Activated naive CD8-positive, alpha-beta T cell treated with anti-CD3 and anti-CD28 coated beads, Interleukin-2, amount 10 ng/mL, durations not matched to agents 7 days and 5 days (primary cell): Measurements from ENCODE around the gene DUSP28. TPM values are rescaled to one million over a fixed set of nuclear protein-coding genes. Genes with fewer than 3 reads are reported as not detected.
A peak's percentile ranks its signal among the peaks of the same experiment; 100 is the strongest.

Source experiments
- ATAC-seq: fragments of 150-1000 bp; cut with Tn5 transposase; one replicate; pipeline ENCODE4 v1.10.0; 2021; ENCODE audit warnings: low read depth, moderate library complexity
- POLR2A ChIA-PET: fragments of 350-600 bp; sonication (Branson Sonifier 250); formaldehyde crosslinking; loops from one replicate; lab custom pipeline; 2021; ENCODE audit warnings: antibody characterized with exemption; lab: Charles Lee
- DNase-seq: peaks from one replicate; pipeline ENCODE4 v3.0.0; 2021
- H3K27ac Mint-ChIP-seq: one replicate; pipeline ENCODE4 v1.8.0; 2022; ENCODE audit warnings: mild to moderate bottlenecking, mixed read lengths
- H3K27me3 Mint-ChIP-seq: one replicate; pipeline ENCODE4 v1.8.0; 2022; ENCODE audit warnings: mild to moderate bottlenecking, moderate library complexity, mixed read lengths
- H3K36me3 Mint-ChIP-seq: one replicate; pipeline ENCODE4 v1.8.0; 2021; ENCODE audit warnings: mild to moderate bottlenecking, mixed read lengths
- H3K4me1 Mint-ChIP-seq: one replicate; pipeline ENCODE4 v1.8.0; 2021; ENCODE audit warnings: mixed read lengths
- H3K4me3 Mint-ChIP-seq: one replicate; pipeline ENCODE4 v1.8.0; 2022; ENCODE audit warnings: mild to moderate bottlenecking, moderate library complexity, mixed read lengths
- H3K9me3 Mint-ChIP-seq: one replicate; pipeline ENCODE4 v1.8.0; 2021; ENCODE audit warnings: mixed read lengths
- total RNA-seq, 2 experiments: library from RNA; stranded (reverse); gene quantifications; one replicate each; pipeline ENCODE4 v1.2.3, GENCODE V29; 2021

DUSP28 gene
- total RNA-seq, 2 experiments from 2014 or later = 12.3 to 13.8 TPM

- Mint-ChIP-seq H3K36me3 (peaks cover 20% of the 10 kb centered on the region), H3K4me3 (no peak overlapping the region), H3K4me1 (peaks cover 39% of the 10 kb centered on the region), H3K9me3 (peaks cover 2% of the 10 kb centered on the region), H3K27me3 (no peaks in the 10 kb centered on the region), H3K27ac (no peak overlapping the region)
- POLR2A ChIA-PET = interaction anchor here (10.2 kb wide), 1 partner anchor 16 kb away, joined by 178 read pairs; the partner anchor contains the start of gene RNPEPL1
- ATAC-seq (no peak), DNase-seq (no peak)
These were observed 22.6 kb downstream of the DUSP28 start for GRCh38 chr2:240582781-240583180.

- H3K4me1 Mint-ChIP-seq = peaks cover 48% of the 10 kb centered on the region
- DNase-seq = no peak
- ATAC-seq = no peak
- no peak overlapping the region for H3K4me3 Mint-ChIP-seq
- H3K27me3 Mint-ChIP-seq = no peaks in the 10 kb centered on the region
- POLR2A ChIA-PET = interaction anchor here (10.2 kb wide), 1 partner anchor 17 kb away, joined by 178 read pairs; the partner anchor contains the start of gene RNPEPL1
- H3K27ac Mint-ChIP-seq = no peak overlapping the region
- peaks cover 21% of the 10 kb centered on the region for H3K36me3 Mint-ChIP-seq
- peaks cover 2% of the 10 kb centered on the region for H3K9me3 Mint-ChIP-seq
These were observed 23.6 kb downstream of the DUSP28 start for GRCh38 chr2:240583774-240584173.

- Mint-ChIP-seq H3K4me3 (peak overlapping the region; percentile 94), H3K27me3 (no peaks in the 10 kb centered on the region), H3K27ac (peak overlapping the region; percentile 50), H3K36me3 (peaks cover 21% of the 10 kb centered on the region), H3K9me3 (peaks cover 2% of the 10 kb centered on the region), H3K4me1 (peaks cover 49% of the 10 kb centered on the region)
- POLR2A ChIA-PET = interaction anchor here (2.5 to 10.2 kb wide), 2 partner anchors 18 to 42 kb away, joined by 9 to 178 read pairs; partner anchors contain the start of gene RNPEPL1
- DNase-seq = no peak
- ATAC-seq = no peak
These were observed 24.4 kb downstream of the DUSP28 start for GRCh38 chr2:240584486-240585031.

GRCh38 chr2:240585101-240585500, 24.9 kb downstream of the DUSP28 start:
- H3K9me3 Mint-ChIP-seq = peaks cover 2% of the 10 kb centered on the region
- peak overlapping the region; percentile 94 for H3K4me3 Mint-ChIP-seq
- ATAC-seq (no peak), DNase-seq (no peak)
- H3K27ac Mint-ChIP-seq = peak overlapping the region; percentile 50
- peaks cover 19% of the 10 kb centered on the region for H3K36me3 Mint-ChIP-seq
- POLR2A ChIA-PET = interaction anchor here (1.5 to 10.2 kb wide), 7 partner anchors 8 to 42 kb away, joined by 4 to 178 read pairs (median 13); partner anchors contain the start of genes GPR35 and RNPEPL1
- H3K4me1 Mint-ChIP-seq = peaks cover 44% of the 10 kb centered on the region
- H3K27me3 Mint-ChIP-seq = no peaks in the 10 kb centered on the region

- DNase-seq = no peak
- no peak for ATAC-seq
These were observed 25.6 kb downstream of the DUSP28 start for GRCh38 chr2:240585681-240586197.

GRCh38 chr2:240586198-240586918, 26.2 kb downstream of the DUSP28 start, which contains the start of gene CAPN10:
TSS of gene CAPN10 (plus strand) at chr2:240586734. CDS start at chr2:240586912, 178 bp downstream.
- Mint-ChIP-seq H3K27ac (peak within 1 kb of the TSS; percentile 95), H3K36me3 (peaks cover 10% of the 10 kb centered on the region), H3K9me3 (no peaks in the 10 kb centered on the region), H3K4me1 (peaks cover 39% of the 10 kb centered on the region), H3K4me3 (peak within 1 kb of the TSS; percentile 95), H3K27me3 (no peaks in the 10 kb centered on the region)
- POLR2A ChIA-PET = interaction anchor here (0.6 to 10.2 kb wide), 21 partner anchors 8 to 1115 kb away, joined by 3 to 178 read pairs (median 5); partner anchors contain the start of genes ANKMY1, GPR35, ING5 and RNPEPL1
- DNase-seq (peak; percentile 98), ATAC-seq (peak; percentile 89)

More at GRCh38 chr2:240585681-240586197, 25.6 kb downstream of the DUSP28 start:
- peak overlapping the region; percentile 95 for H3K27ac Mint-ChIP-seq
- H3K9me3 Mint-ChIP-seq = peaks cover 2% of the 10 kb centered on the region
- POLR2A ChIA-PET = interaction anchor here (0.6 to 10.2 kb wide), 17 partner anchors 9 to 1116 kb away, joined by 3 to 178 read pairs (median 6); partner anchors contain the start of genes ANKMY1, GPR35, ING5 and RNPEPL1
- H3K4me3 Mint-ChIP-seq = peak overlapping the region; percentile 94
- H3K27me3 Mint-ChIP-seq = no peaks in the 10 kb centered on the region
- H3K36me3 Mint-ChIP-seq = peaks cover 15% of the 10 kb centered on the region
- H3K4me1 Mint-ChIP-seq = peaks cover 39% of the 10 kb centered on the region

- Mint-ChIP-seq H3K27ac (peak overlapping the region; percentile 92), H3K36me3 (peaks cover 4% of the 10 kb centered on the region), H3K9me3 (no peaks in the 10 kb centered on the region), H3K4me1 (peaks cover 38% of the 10 kb centered on the region), H3K27me3 (no peaks in the 10 kb centered on the region), H3K4me3 (peak overlapping the region; percentile 95)
- POLR2A ChIA-PET = interaction anchor here (0.7 to 10.2 kb wide), 18 partner anchors 8 to 118 kb away, joined by 3 to 178 read pairs (median 6); partner anchors contain the start of genes GPR35 and RNPEPL1
- ATAC-seq (peak; percentile 41), DNase-seq (peak; percentile 66)
These were observed 27.0 kb downstream of the DUSP28 start for GRCh38 chr2:240586919-240587800.

GRCh38 chr2:240588006-240588655, 28.0 kb downstream of the DUSP28 start:
- Mint-ChIP-seq H3K27ac (peak overlapping the region; percentile 92), H3K27me3 (no peaks in the 10 kb centered on the region), H3K4me1 (peaks cover 37% of the 10 kb centered on the region), H3K9me3 (no peaks in the 10 kb centered on the region), H3K4me3 (peak overlapping the region; percentile 95), H3K36me3 (peaks cover 4% of the 10 kb centered on the region)
- DNase-seq (no peak), ATAC-seq (no peak)
- POLR2A ChIA-PET = interaction anchor here (1.0 to 10.2 kb wide), 6 partner anchors 16 to 37 kb away, joined by 3 to 178 read pairs (median 30); partner anchors contain the start of genes GPR35 and RNPEPL1

GRCh38 chr2:240588669-240589068, 28.5 kb downstream of the DUSP28 start:
- POLR2A ChIA-PET = interaction anchor here (1.0 to 10.2 kb wide), 5 partner anchors 16 to 33 kb away, joined by 3 to 178 read pairs (median 41); partner anchors contain the start of gene RNPEPL1

GRCh38 chr2:240589375-240589774, 29.2 kb downstream of the DUSP28 start:
- ATAC-seq = no peak
- H3K36me3 Mint-ChIP-seq = peaks cover 4% of the 10 kb centered on the region
- H3K27ac Mint-ChIP-seq = no peak overlapping the region
- peaks cover 34% of the 10 kb centered on the region for H3K4me1 Mint-ChIP-seq
- H3K4me3 Mint-ChIP-seq = no peak overlapping the region
- POLR2A ChIA-PET = interaction anchor here (1.1 to 10.2 kb wide), 3 partner anchors 23 to 32 kb away, joined by 3 to 178 read pairs (median 41); partner anchors contain the start of gene RNPEPL1
- H3K9me3 Mint-ChIP-seq = no peaks in the 10 kb centered on the region
- no peak for DNase-seq
- H3K27me3 Mint-ChIP-seq = no peaks in the 10 kb centered on the region

More at GRCh38 chr2:240588669-240589068, 28.5 kb downstream of the DUSP28 start:
- Mint-ChIP-seq H3K4me3 (peak overlapping the region; percentile 95), H3K27me3 (no peaks in the 10 kb centered on the region), H3K9me3 (no peaks in the 10 kb centered on the region), H3K36me3 (peaks cover 4% of the 10 kb centered on the region), H3K4me1 (peaks cover 37% of the 10 kb centered on the region), H3K27ac (peak overlapping the region; percentile 17)
- DNase-seq (no peak), ATAC-seq (no peak)

GRCh38 chr2:240589850-240590525, 29.8 kb downstream of the DUSP28 start:
- peaks cover 4% of the 10 kb centered on the region for H3K36me3 Mint-ChIP-seq
- no peaks in the 10 kb centered on the region for H3K9me3 Mint-ChIP-seq
- ATAC-seq = no peak
- peaks cover 28% of the 10 kb centered on the region for H3K4me1 Mint-ChIP-seq
- H3K4me3 Mint-ChIP-seq = no peak overlapping the region
- POLR2A ChIA-PET = interaction anchor here (1.1 kb wide), 1 partner anchor 31 kb away, joined by 3 read pairs; no protein-coding TSS in a partner anchor
- no peaks in the 10 kb centered on the region for H3K27me3 Mint-ChIP-seq
- no peak for DNase-seq
- H3K27ac Mint-ChIP-seq = no peak overlapping the region
